GM23248 (cell line): Measurements from ENCODE around the gene SKA1. TPM values are rescaled to one million over a fixed set of nuclear protein-coding genes. Genes with fewer than 3 reads are reported as not detected.
A peak's percentile ranks its signal among the peaks of the same experiment; 100 is the strongest.

Experiments
- DNase-seq: peaks from one replicate; pipeline ENCODE4 v3.0.0-alpha.2; 2015
- H2AFZ ChIP-seq: fragments of 200-600 bp; sonication (generic); 2 replicates; pipeline ENCODE4 v1.6.1; 2016; ENCODE audit warnings: antibody characterized with exemption
- H3F3A ChIP-seq: fragments of 200-600 bp; sonication (generic); 2 replicates; pipeline ENCODE4 v1.6.1; 2016; ENCODE audit warnings: mild to moderate bottlenecking, antibody characterized with exemption, mixed run types; ENCODE audit not compliant: insufficient read depth
- H3K27ac ChIP-seq: fragments of 200-600 bp; sonication (generic); 2 replicates; pipeline ENCODE4 v1.5.1; 2016; ENCODE audit warnings: mild to moderate bottlenecking
- H3K27me3 ChIP-seq: fragments of 200-600 bp; sonication (generic); replicated peaks from 2 replicates; pipeline ENCODE4 v1.6.1; 2016; ENCODE audit warnings: mild to moderate bottlenecking; ENCODE audit not compliant: insufficient read depth
- H3K36me3 ChIP-seq: fragments of 200-600 bp; sonication (generic); 2 replicates; pipeline ENCODE4 v1.6.1; 2016; ENCODE audit warnings: low read depth, mild to moderate bottlenecking
- H3K4me1 ChIP-seq: fragments of 200-600 bp; sonication (generic); 2 replicates; pipeline ENCODE4 v1.6.1; 2016; ENCODE audit warnings: mild to moderate bottlenecking; ENCODE audit not compliant: insufficient read depth
- H3K4me2 ChIP-seq: fragments of 200-600 bp; sonication (generic); one replicate; pipeline ENCODE4 v1.6.1; 2016; ENCODE audit warnings: mild to moderate bottlenecking; ENCODE audit not compliant: unreplicated experiment
- H3K4me3 ChIP-seq: fragments of 200-600 bp; sonication (generic); 2 replicates; pipeline ENCODE4 v1.5.1; 2016; ENCODE audit warnings: mild to moderate bottlenecking
- H3K79me2 ChIP-seq: fragments of 200-600 bp; sonication (generic); 2 replicates; pipeline ENCODE4 v1.6.1; 2016; ENCODE audit warnings: mild to moderate bottlenecking; ENCODE audit not compliant: insufficient read depth
- H3K9ac ChIP-seq: fragments of 200-600 bp; sonication (generic); 2 replicates; pipeline ENCODE4 v1.6.1; 2016; ENCODE audit warnings: mild to moderate bottlenecking
- H3K9me2 ChIP-seq: fragments of 200-600 bp; sonication (generic); 2 replicates; pipeline ENCODE4 v1.6.1; 2016; ENCODE audit warnings: mixed run types, mild to moderate bottlenecking, moderate library complexity; ENCODE audit not compliant: insufficient read depth
- H3K9me3 ChIP-seq: fragments of 200-600 bp; sonication (generic); one replicate; pipeline ENCODE4 v1.6.1; 2017; ENCODE audit warnings: low read depth
- H4K20me1 ChIP-seq: fragments of 200-600 bp; sonication (generic); 2 replicates; pipeline ENCODE4 v1.6.0; 2016; ENCODE audit not compliant: insufficient read depth
- EZH2 ChIP-seq: fragments of 200-600 bp; sonication (generic); IDR thresholded peaks from 2 replicates; pipeline ENCODE4 v1.6.1; 2018; ENCODE audit warnings: antibody characterized with exemption, mild to moderate bottlenecking; ENCODE audit not compliant: insufficient read depth, poor library complexity, severe bottlenecking
- EZH2phosphoT487 ChIP-seq: fragments of 200-600 bp; sonication (generic); IDR thresholded peaks from 2 replicates; pipeline ENCODE4 v1.6.1; 2018; ENCODE audit warnings: antibody characterized with exemption, moderate library complexity, mild to moderate bottlenecking, low read depth; ENCODE audit not compliant: insufficient read depth
- WGBS, 2 experiments: methylation state at CpG; one replicate each; pipeline ENCODE4 v1.1.6; 2015 to 2017; ENCODE audit warnings: low lambda C conversion rate in 2 of 2, low coverage in 1 of 2; ENCODE audit errors: missing lambda C conversion rate in 2 of 2; 5-methylcytosine and 5-hydroxymethylcytosine counted together
- in situ Hi-C: fragments of 300-500 bp; cut with MboI; formaldehyde crosslinking; loops from 2 replicates; pipeline ENCODE4 v1.15.0; 2020
- polyA plus RNA-seq: library from polyadenylated mRNA; unstranded; fragments of >200 nt; fragmentation: Nextera tagmentation; extraction: Ambion mirVana; gene quantifications from 2 replicates; pipeline ENCODE4 v1.2.1, GENCODE V29; 2016
- total RNA-seq: library from RNA; depleted of rRNA; stranded (reverse); fragments of >200 nt; shearing (Covaris generic); gene quantifications from 2 replicates; pipeline ENCODE4 v1.2.3, GENCODE V29; 2014; rRNA removed

Gene SKA1
- total and polyA plus RNA-seq, 2 experiments from 2014 or later: 6.6 to 8.8 TPM

DNA sequence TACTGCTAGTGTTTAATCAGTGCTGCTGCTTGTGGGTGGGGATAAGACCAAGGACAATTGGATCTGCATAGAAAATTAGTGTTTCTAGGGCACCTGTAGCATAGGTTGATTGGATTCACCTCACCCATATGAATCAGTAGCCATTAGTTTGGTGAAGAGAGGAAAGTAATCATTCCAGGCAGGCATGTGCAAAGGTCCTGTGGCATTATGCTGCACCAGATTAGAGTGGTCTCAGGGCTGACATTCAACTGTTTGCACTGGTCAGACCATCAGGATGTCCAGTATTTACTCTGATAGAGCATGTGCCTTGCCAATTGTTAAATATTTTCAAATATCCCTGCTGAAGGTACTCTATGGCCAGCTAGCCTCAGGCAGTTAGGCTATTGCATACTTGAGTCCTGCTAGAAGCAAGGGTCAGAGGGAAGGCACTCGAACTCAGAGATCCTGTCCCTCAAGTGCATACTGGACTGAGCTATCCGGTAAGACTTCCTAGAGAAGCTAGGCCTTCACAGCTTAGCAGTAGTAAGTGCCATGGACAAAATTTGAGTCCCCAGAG, 64.7 kb downstream of the SKA1 start:
- H3F3A ChIP-seq: no peaks in the 10 kb centered on the region
- H3K9me2 ChIP-seq: no peaks in the 10 kb centered on the region
- no peak for TF ChIP-seq EZH2phosphoT487
- TF ChIP-seq EZH2: no peak
- 5 to 19% methylated on average over 2 of the region's 2 CpGs for WGBS, 2 experiments
- in situ Hi-C loops: no loop called here
- H3K4me1 ChIP-seq: no peaks in the 10 kb centered on the region
- no peak overlapping the region for H2AFZ ChIP-seq
- H3K4me3 ChIP-seq: no peak overlapping the region
- H3K36me3 ChIP-seq: no peaks in the 10 kb centered on the region
- no peak for DNase-seq
- no peak overlapping the region for H3K4me2 ChIP-seq
- H3K27ac ChIP-seq: no peak overlapping the region
- H3K79me2 ChIP-seq: no peaks in the 10 kb centered on the region
- no peaks in the 10 kb centered on the region for H4K20me1 ChIP-seq
- H3K9me3 ChIP-seq: no peaks in the 10 kb centered on the region
- no peak overlapping the region for H3K9ac ChIP-seq
- H3K27me3 ChIP-seq: no peaks in the 10 kb centered on the region

DNA sequence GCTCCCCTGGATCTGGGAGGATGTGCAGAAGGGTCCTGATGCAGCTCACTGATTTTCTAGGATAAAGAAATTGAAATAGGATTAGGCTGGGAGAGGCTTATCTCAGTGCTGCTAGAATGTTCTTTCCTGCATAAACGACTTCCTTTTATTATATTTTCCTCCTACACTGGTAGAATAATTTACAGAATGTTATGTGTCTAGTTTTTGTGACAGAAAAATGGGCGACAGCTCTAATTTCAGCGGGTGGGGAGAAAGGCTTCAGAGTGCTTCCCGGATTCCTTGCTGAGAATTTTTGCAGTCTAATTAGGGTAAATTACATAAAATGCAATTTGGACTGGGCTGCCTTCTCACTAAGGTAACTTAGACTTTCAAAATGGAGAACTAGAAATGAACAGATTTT, 66.2 kb downstream of the SKA1 start:
- no peak overlapping the region for H3K4me3 ChIP-seq
- H3K79me2 ChIP-seq: no peaks in the 10 kb centered on the region
- no peaks in the 10 kb centered on the region for H3K9me3 ChIP-seq
- H3K4me1 ChIP-seq: no peaks in the 10 kb centered on the region
- no peak overlapping the region for H3K9ac ChIP-seq
- H2AFZ ChIP-seq: no peak overlapping the region
- H3F3A ChIP-seq: no peaks in the 10 kb centered on the region
- no peaks in the 10 kb centered on the region for H3K36me3 ChIP-seq
- H3K4me2 ChIP-seq: no peak overlapping the region
- H3K27ac ChIP-seq: no peak overlapping the region
- in situ Hi-C loops: no loop called here
- H3K9me2 ChIP-seq: no peaks in the 10 kb centered on the region
- no peaks in the 10 kb centered on the region for H3K27me3 ChIP-seq
- no peak for DNase-seq
- no peak for TF ChIP-seq EZH2phosphoT487
- TF ChIP-seq EZH2: no peak
- no peaks in the 10 kb centered on the region for H4K20me1 ChIP-seq
- WGBS, 2 experiments: 21 to 26% methylated on average over 4 of the region's 4 CpGs

DNA sequence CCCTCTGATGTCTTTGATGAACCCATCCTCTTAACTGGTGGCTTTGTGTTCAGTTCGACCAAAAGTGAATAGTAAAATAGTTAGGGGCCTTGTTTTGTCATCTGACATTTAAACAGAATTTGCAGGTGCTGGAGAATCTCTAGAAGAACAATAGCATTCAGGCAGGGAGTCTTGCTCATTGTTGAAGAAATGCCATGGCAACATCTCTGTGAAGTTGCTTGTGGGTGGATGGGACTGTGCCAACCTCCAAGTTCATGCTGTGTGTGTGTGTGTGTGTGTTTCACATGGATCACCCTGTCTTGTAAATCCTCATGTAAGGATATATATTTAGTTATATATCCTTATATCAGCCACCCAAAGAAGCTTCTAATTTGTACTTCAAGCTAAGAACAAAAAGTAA, 66.7 kb downstream of the SKA1 start:
- TF ChIP-seq EZH2: no peak
- no peak for TF ChIP-seq EZH2phosphoT487
- Histone ChIP-seq H3K27ac (no peak overlapping the region), H3K9ac (no peak overlapping the region), H3K9me2 (no peaks in the 10 kb centered on the region), H3K4me2 (no peak overlapping the region), H3K36me3 (no peaks in the 10 kb centered on the region), H3K79me2 (no peaks in the 10 kb centered on the region), H3K9me3 (no peaks in the 10 kb centered on the region), H3K4me3 (no peak overlapping the region), H3K4me1 (no peaks in the 10 kb centered on the region), H3K27me3 (no peaks in the 10 kb centered on the region), H4K20me1 (no peaks in the 10 kb centered on the region), H3F3A (no peaks in the 10 kb centered on the region), H2AFZ (no peak overlapping the region)
- peak; percentile 16 for DNase-seq
- in situ Hi-C loops: no loop called here
- 0% methylated on average over 1 of the region's 1 CpG for WGBS, 2 experiments

Other genes with a start within 250 kb of the SKA1 start
- gene MYO5B, start 179.9 kb upstream of the SKA1 start, total RNA-seq: not detected in 2 replicates
- 0.03 and 0.05 TPM in 2 replicates for gene MYO5B, start 179.9 kb upstream of the SKA1 start, polyA plus RNA-seq
- 0.11 and 0.25 TPM in 2 replicates for gene CFAP53, start 108.6 kb upstream of the SKA1 start, total RNA-seq
- 0.47 and 0.48 TPM in 2 replicates for gene CFAP53, start 108.6 kb upstream of the SKA1 start, polyA plus RNA-seq
- 60.7 and 68.0 TPM in 2 replicates for gene MBD1, start 93.5 kb upstream of the SKA1 start, total RNA-seq
- gene MBD1, start 93.5 kb upstream of the SKA1 start, polyA plus RNA-seq: 33.1 and 36.2 TPM in 2 replicates
- gene CXXC1, start 87.4 kb upstream of the SKA1 start, total RNA-seq: 37.9 and 51.2 TPM in 2 replicates
- 38.2 and 39.2 TPM in 2 replicates for gene CXXC1, start 87.4 kb upstream of the SKA1 start, polyA plus RNA-seq
- 0.22 TPM in 1 of 2 replicates, not detected in the other for gene MAPK4, start 185.0 kb downstream of the SKA1 start, total RNA-seq
- not detected in 2 replicates for gene MAPK4, start 185.0 kb downstream of the SKA1 start, polyA plus RNA-seq